GM19238 (cell line): ENCODE measurements around the gene BCL2L15.

ENCODE experiments used
- DNase-seq: peaks from one replicate; pipeline ENCODE4 v3.0.0; 2011; ENCODE audit warnings: low spot score; ENCODE audit not compliant: insufficient read length

The BCL2L15 gene

GRCh38 chr1:113912594-113913311 lies 25.4 kb upstream of the BCL2L15 start:
- DNase-seq, result no peak

GRCh38 chr1:113905435-113905861 lies 18.1 kb upstream of the BCL2L15 start:
- DNase-seq, result no peak

GRCh38 chr1:113904674-113905434 lies 17.5 kb upstream of the BCL2L15 start, which contains the start of the genes AP4B1 and DCLRE1B:
Gene AP4B1 (minus strand): TSS chr1:113904799. CDS start chr1:113904717, 82 bp downstream.
Gene DCLRE1B (plus strand): TSS chr1:113905326. CDS start chr1:113905587, 261 bp downstream.
- DNase-seq, result peak; percentile 91

- no peak for DNase-seq
Measured at GRCh38 chr1:113904293-113904673, 16.9 kb upstream of the BCL2L15 start.

- no peak for DNase-seq
Measured at GRCh38 chr1:113903501-113904292, 16.3 kb upstream of the BCL2L15 start.

- DNase-seq, result no peak
Measured at GRCh38 chr1:113901191-113901590, 13.8 kb upstream of the BCL2L15 start.

GRCh38 chr1:113899111-113899510 lies 11.7 kb upstream of the BCL2L15 start:
- no peak for DNase-seq

GRCh38 chr1:113898241-113898814 lies 10.9 kb upstream of the BCL2L15 start:
- no peak for DNase-seq

- DNase-seq, result no peak
Measured at GRCh38 chr1:113895961-113896360, 8.6 kb upstream of the BCL2L15 start.

- no peak for DNase-seq
Measured at GRCh38 chr1:113895098-113895497, 7.7 kb upstream of the BCL2L15 start.

- DNase-seq, result no peak
Measured at GRCh38 chr1:113893267-113893666, 5.9 kb upstream of the BCL2L15 start.

GRCh38 chr1:113891631-113892220 lies 4.3 kb upstream of the BCL2L15 start:
- DNase-seq, result no peak

- DNase-seq, result no peak
Measured at GRCh38 chr1:113890816-113891215, 3.4 kb upstream of the BCL2L15 start.

- DNase-seq, result no peak
Measured at GRCh38 chr1:113886417-113887401, 672 bp downstream of the BCL2L15 start.

GRCh38 chr1:113881661-113882060 lies 5.7 kb downstream of the BCL2L15 start:
- DNase-seq, result no peak

GRCh38 chr1:113879739-113880038 lies 7.7 kb downstream of the BCL2L15 start:
- DNase-seq, result no peak

GRCh38 chr1:113876176-113876575 lies 11.2 kb downstream of the BCL2L15 start:
- DNase-seq, result no peak

- no peak for DNase-seq
Measured at GRCh38 chr1:113875714-113876113, 11.7 kb downstream of the BCL2L15 start.

GRCh38 chr1:113874012-113874879 lies 13.1 kb downstream of the BCL2L15 start:
- DNase-seq, result no peak
